HEK293 (cell line): ENCODE data around the gene POU4F3.
A peak's percentile ranks its signal among the peaks of the same experiment; 100 is the strongest.

Source experiments
- BCL11A ChIP-seq: fragments of 450-650 bp; formaldehyde crosslinking; IDR thresholded peaks from 2 replicates; pipeline ENCODE4 v1.5.1; 2016; ENCODE audit warnings: low read depth, missing biosample characterization, missing genetic modification characterization
- GLIS1 ChIP-seq: fragments of 450-650 bp; formaldehyde crosslinking; IDR thresholded peaks from 2 replicates; pipeline ENCODE4 v1.5.1; 2016; ENCODE audit warnings: missing biosample characterization, missing genetic modification characterization
- KLF7 ChIP-seq: fragments of 450-650 bp; formaldehyde crosslinking; IDR thresholded peaks from 2 replicates; pipeline ENCODE4 v1.5.1; 2016; ENCODE audit warnings: missing biosample characterization, missing genetic modification characterization, borderline replicate concordance
- KLF9 ChIP-seq: fragments of 450-650 bp; formaldehyde crosslinking; IDR thresholded peaks from 2 replicates; pipeline ENCODE4 v1.5.1; 2016; ENCODE audit warnings: missing biosample characterization, missing genetic modification characterization, low read depth
- MYNN ChIP-seq: fragments of 450-650 bp; formaldehyde crosslinking; IDR thresholded peaks from 2 replicates; pipeline ENCODE4 v1.5.1; 2016; ENCODE audit warnings: missing biosample characterization, missing genetic modification characterization, borderline replicate concordance
- REPIN1 ChIP-seq: fragments of 450-650 bp; formaldehyde crosslinking; IDR thresholded peaks from 2 replicates; pipeline ENCODE4 v1.5.1; 2017; ENCODE audit warnings: missing biosample characterization, missing genetic modification characterization, low read depth
- SALL2 ChIP-seq: fragments of 450-650 bp; formaldehyde crosslinking; IDR thresholded peaks from 2 replicates; pipeline ENCODE4 v1.5.0; 2017; ENCODE audit warnings: missing biosample characterization, mild to moderate bottlenecking, missing genetic modification characterization, borderline replicate concordance
- YY2 ChIP-seq: fragments of 450-650 bp; formaldehyde crosslinking; IDR thresholded peaks from 2 replicates; pipeline ENCODE4 v1.5.1; 2016; ENCODE audit warnings: missing biosample characterization, missing genetic modification characterization
- ZBTB1 ChIP-seq: fragments of 450-650 bp; formaldehyde crosslinking; IDR thresholded peaks from 2 replicates; pipeline ENCODE4 v1.5.1; 2016; ENCODE audit warnings: missing biosample characterization, missing genetic modification characterization
- ZBTB21 ChIP-seq: fragments of 450-650 bp; formaldehyde crosslinking; IDR thresholded peaks from 2 replicates; pipeline ENCODE4 v1.5.1; 2017; ENCODE audit warnings: missing biosample characterization, missing genetic modification characterization
- ZBTB44 ChIP-seq: fragments of 450-650 bp; IDR thresholded peaks from 2 replicates; pipeline ENCODE4 v1.5.1; 2018; ENCODE audit warnings: missing biosample characterization, mild to moderate bottlenecking, missing genetic modification characterization
- ZFP3 ChIP-seq: fragments of 450-650 bp; formaldehyde crosslinking; IDR thresholded peaks from 2 replicates; pipeline ENCODE4 v1.5.1; 2016; ENCODE audit warnings: low read depth, missing biosample characterization, missing genetic modification characterization
- ZFP37 ChIP-seq: fragments of 450-650 bp; formaldehyde crosslinking; IDR thresholded peaks from 2 replicates; pipeline ENCODE4 v1.5.1; 2016; ENCODE audit warnings: missing biosample characterization, missing genetic modification characterization
- ZNF10 ChIP-seq: fragments of 450-650 bp; formaldehyde crosslinking; IDR thresholded peaks from 2 replicates; pipeline ENCODE4 v1.5.1; 2017; ENCODE audit warnings: missing biosample characterization, missing genetic modification characterization
- ZNF155 ChIP-seq: fragments of 450-650 bp; formaldehyde crosslinking; IDR thresholded peaks from 2 replicates; pipeline ENCODE4 v1.5.1; 2016; ENCODE audit warnings: missing biosample characterization, missing genetic modification characterization
- ZNF157 ChIP-seq: fragments of 450-650 bp; formaldehyde crosslinking; IDR thresholded peaks from 2 replicates; pipeline ENCODE4 v1.5.1; 2016; ENCODE audit warnings: missing biosample characterization, missing genetic modification characterization
- ZNF16 ChIP-seq: fragments of 450-650 bp; formaldehyde crosslinking; IDR thresholded peaks from 2 replicates; pipeline ENCODE4 v1.5.1; 2016; ENCODE audit warnings: low read depth, missing biosample characterization, missing genetic modification characterization
- ZNF174 ChIP-seq: fragments of 450-650 bp; formaldehyde crosslinking; IDR thresholded peaks from 2 replicates; pipeline ENCODE4 v1.5.0; 2017; ENCODE audit warnings: missing biosample characterization, mild to moderate bottlenecking, missing genetic modification characterization
- ZNF19 ChIP-seq: fragments of 450-650 bp; formaldehyde crosslinking; IDR thresholded peaks from 2 replicates; pipeline ENCODE4; 2016; ENCODE audit warnings: missing biosample characterization, missing genetic modification characterization, low read depth
- ZNF214 ChIP-seq: fragments of 450-650 bp; formaldehyde crosslinking; IDR thresholded peaks from 2 replicates; pipeline ENCODE4 v1.5.1; 2017; ENCODE audit warnings: missing biosample characterization, mild to moderate bottlenecking, missing genetic modification characterization, borderline replicate concordance
- ZNF239 ChIP-seq: fragments of 450-650 bp; formaldehyde crosslinking; IDR thresholded peaks from 2 replicates; pipeline ENCODE4 v1.5.1; 2016; ENCODE audit warnings: missing biosample characterization, missing genetic modification characterization
- ZNF266 ChIP-seq: fragments of 450-650 bp; formaldehyde crosslinking; IDR thresholded peaks from 2 replicates; pipeline ENCODE4 v1.5.1; 2016; ENCODE audit warnings: missing biosample characterization, missing genetic modification characterization, low read depth
- ZNF302 ChIP-seq: fragments of 450-650 bp; formaldehyde crosslinking; IDR thresholded peaks from 2 replicates; pipeline ENCODE4 v1.5.1; 2016; ENCODE audit warnings: missing biosample characterization, missing genetic modification characterization, low read depth
- ZNF354C ChIP-seq: fragments of 450-650 bp; formaldehyde crosslinking; IDR thresholded peaks from 2 replicates; pipeline ENCODE4 v1.5.1; 2016; ENCODE audit warnings: missing biosample characterization, missing genetic modification characterization, low read depth, borderline replicate concordance
- ZNF473 ChIP-seq: fragments of 450-650 bp; formaldehyde crosslinking; IDR thresholded peaks from 2 replicates; pipeline ENCODE4 v1.5.1; 2017; ENCODE audit warnings: missing biosample characterization, missing genetic modification characterization
- ZNF571 ChIP-seq: fragments of 450-650 bp; formaldehyde crosslinking; IDR thresholded peaks from 2 replicates; pipeline ENCODE4 v1.5.0; 2017; ENCODE audit warnings: missing biosample characterization, missing genetic modification characterization
- ZNF626 ChIP-seq: fragments of 450-650 bp; sonication (Bioruptor Pico); formaldehyde crosslinking; IDR thresholded peaks from 2 replicates; pipeline ENCODE4 v1.5.1; 2018; ENCODE audit warnings: missing biosample characterization, missing genetic modification characterization, inconsistent platforms
- ZNF660 ChIP-seq: fragments of 450-650 bp; IDR thresholded peaks from 2 replicates; pipeline ENCODE4 v1.5.1; 2018; ENCODE audit warnings: missing biosample characterization, mild to moderate bottlenecking, missing genetic modification characterization
- ZNF692 ChIP-seq: fragments of 450-650 bp; formaldehyde crosslinking; IDR thresholded peaks from 2 replicates; pipeline ENCODE4 v1.5.1; 2016; ENCODE audit warnings: missing biosample characterization, missing genetic modification characterization
- ZSCAN18 ChIP-seq: fragments of 450-650 bp; formaldehyde crosslinking; IDR thresholded peaks from 2 replicates; pipeline ENCODE4 v1.5.1; 2016; ENCODE audit warnings: missing biosample characterization, missing genetic modification characterization
- ZSCAN30 ChIP-seq: fragments of 450-650 bp; IDR thresholded peaks from 2 replicates; pipeline ENCODE4 v1.5.1; 2018; ENCODE audit warnings: missing biosample characterization, mild to moderate bottlenecking, missing genetic modification characterization, moderate library complexity
- TF ChIP-seq, protein P1 (sequence below): fragments of 450-650 bp; formaldehyde crosslinking; IDR thresholded peaks from 2 replicates; pipeline ENCODE4; 2016; ENCODE audit warnings: missing biosample characterization, missing genetic modification characterization
- TF ChIP-seq, protein P2 (sequence below): fragments of 450-650 bp; formaldehyde crosslinking; IDR thresholded peaks from 2 replicates; pipeline ENCODE4 v1.5.1; 2017; ENCODE audit warnings: missing biosample characterization, mild to moderate bottlenecking, missing genetic modification characterization, moderate library complexity
- TF ChIP-seq, protein P3 (sequence below): fragments of 450-650 bp; formaldehyde crosslinking; IDR thresholded peaks from 2 replicates; pipeline ENCODE4 v1.5.1; 2016; ENCODE audit warnings: missing biosample characterization, missing genetic modification characterization, low read depth

POU4F3 gene

GRCh38 chr5:146290318-146290717 is 48.3 kb upstream of the POU4F3 start (continued):
- TF ChIP-seq SALL2 (tag by site-specific recombination) (no peak), YY2 (tag by site-specific recombination) (no peak), ZNF692 (tag by site-specific recombination) (no peak), ZNF626 (tag by site-specific recombination) (no peak), KLF9 (tag by site-specific recombination) (no peak), ZNF174 (tag by site-specific recombination) (no peak), ZNF571 (tag by site-specific recombination) (no peak), KLF7 (tag by site-specific recombination) (no peak), ZBTB21 (no peak), ZFP3 (tag by site-specific recombination) (no peak), ZNF157 (tag by site-specific recombination) (no peak), ZSCAN18 (no peak), ZNF214 (no peak), MYNN (tag by site-specific recombination) (no peak), ZNF155 (tag by site-specific recombination) (no peak), ZFP37 (tag by site-specific recombination) (peak; percentile 22; the same call in 1 of the 2 replicates), GLIS1 (no peak), ZNF16 (no peak), ZBTB44 (no peak), ZNF239 (tag by site-specific recombination) (no peak), ZNF473 (no peak), ZNF302 (tag by site-specific recombination) (no peak), ZNF19 (tag by site-specific recombination) (no peak), REPIN1 (0 out of 2 replicates have a peak, but pooled peaks have one; percentile 54), ZNF660 (no peak), ZBTB1 (tag by site-specific recombination) (no peak), ZNF266 (tag by site-specific recombination) (no peak), ZNF354C (tag by site-specific recombination) (no peak), ZNF10 (tag by site-specific recombination) (no peak), ZSCAN30 (tag by site-specific recombination) (0 out of 2 replicates have a peak, but pooled peaks have one; percentile 14), BCL11A (tag by site-specific recombination) (no peak)
- TF ChIP-seq, protein P1, sequence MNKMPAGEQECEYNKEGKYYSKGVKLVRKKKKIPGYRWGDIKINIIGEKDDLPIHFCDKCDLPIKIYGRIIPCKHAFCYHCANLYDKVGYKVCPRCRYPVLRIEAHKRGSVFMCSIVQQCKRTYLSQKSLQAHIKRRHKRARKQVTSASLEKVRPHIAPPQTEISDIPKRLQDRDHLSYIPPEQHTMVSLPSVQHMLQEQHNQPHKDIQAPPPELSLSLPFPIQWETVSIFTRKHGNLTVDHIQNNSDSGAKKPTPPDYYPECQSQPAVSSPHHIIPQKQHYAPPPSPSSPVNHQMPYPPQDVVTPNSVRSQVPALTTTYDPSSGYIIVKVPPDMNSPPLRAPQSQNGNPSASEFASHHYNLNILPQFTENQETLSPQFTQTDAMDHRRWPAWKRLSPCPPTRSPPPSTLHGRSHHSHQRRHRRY (tag by site-specific recombination): no peak
- TF ChIP-seq, protein P2, sequence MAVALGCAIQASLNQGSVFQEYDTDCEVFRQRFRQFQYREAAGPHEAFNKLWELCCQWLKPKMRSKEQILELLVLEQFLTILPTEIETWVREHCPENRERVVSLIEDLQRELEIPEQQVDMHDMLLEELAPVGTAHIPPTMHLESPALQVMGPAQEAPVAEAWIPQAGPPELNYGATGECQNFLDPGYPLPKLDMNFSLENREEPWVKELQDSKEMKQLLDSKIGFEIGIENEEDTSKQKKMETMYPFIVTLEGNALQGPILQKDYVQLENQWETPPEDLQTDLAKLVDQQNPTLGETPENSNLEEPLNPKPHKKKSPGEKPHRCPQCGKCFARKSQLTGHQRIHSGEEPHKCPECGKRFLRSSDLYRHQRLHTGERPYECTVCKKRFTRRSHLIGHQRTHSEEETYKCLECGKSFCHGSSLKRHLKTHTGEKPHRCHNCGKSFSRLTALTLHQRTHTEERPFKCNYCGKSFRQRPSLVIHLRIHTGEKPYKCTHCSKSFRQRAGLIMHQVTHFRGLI (tag by site-specific recombination): no peak
- TF ChIP-seq, protein P3, sequence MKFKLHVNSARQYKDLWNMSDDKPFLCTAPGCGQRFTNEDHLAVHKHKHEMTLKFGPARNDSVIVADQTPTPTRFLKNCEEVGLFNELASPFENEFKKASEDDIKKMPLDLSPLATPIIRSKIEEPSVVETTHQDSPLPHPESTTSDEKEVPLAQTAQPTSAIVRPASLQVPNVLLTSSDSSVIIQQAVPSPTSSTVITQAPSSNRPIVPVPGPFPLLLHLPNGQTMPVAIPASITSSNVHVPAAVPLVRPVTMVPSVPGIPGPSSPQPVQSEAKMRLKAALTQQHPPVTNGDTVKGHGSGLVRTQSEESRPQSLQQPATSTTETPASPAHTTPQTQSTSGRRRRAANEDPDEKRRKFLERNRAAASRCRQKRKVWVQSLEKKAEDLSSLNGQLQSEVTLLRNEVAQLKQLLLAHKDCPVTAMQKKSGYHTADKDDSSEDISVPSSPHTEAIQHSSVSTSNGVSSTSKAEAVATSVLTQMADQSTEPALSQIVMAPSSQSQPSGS (tag by site-specific recombination): no peak
